ENCODE data around the gene CACNA2D1. TPM values are rescaled to one million over a fixed set of nuclear protein-coding genes. Genes with fewer than 3 reads are reported as not detected.

Gene CACNA2D1
- total RNA-seq, 1 donor from 2014 or later: 10.3 TPM

- ATAC-seq (no peak), DNase-seq (no peak)
- H3K4me3 ChIP-seq: no peak overlapping the region
- no peak overlapping the region for H3K27ac ChIP-seq
- no peaks in the 10 kb centered on the region for H3K36me3 ChIP-seq
- intact Hi-C loops (cut with DNase I): no loop called here
- no peaks in the 10 kb centered on the region for H3K4me1 ChIP-seq
- TF ChIP-seq, protein P1, sequence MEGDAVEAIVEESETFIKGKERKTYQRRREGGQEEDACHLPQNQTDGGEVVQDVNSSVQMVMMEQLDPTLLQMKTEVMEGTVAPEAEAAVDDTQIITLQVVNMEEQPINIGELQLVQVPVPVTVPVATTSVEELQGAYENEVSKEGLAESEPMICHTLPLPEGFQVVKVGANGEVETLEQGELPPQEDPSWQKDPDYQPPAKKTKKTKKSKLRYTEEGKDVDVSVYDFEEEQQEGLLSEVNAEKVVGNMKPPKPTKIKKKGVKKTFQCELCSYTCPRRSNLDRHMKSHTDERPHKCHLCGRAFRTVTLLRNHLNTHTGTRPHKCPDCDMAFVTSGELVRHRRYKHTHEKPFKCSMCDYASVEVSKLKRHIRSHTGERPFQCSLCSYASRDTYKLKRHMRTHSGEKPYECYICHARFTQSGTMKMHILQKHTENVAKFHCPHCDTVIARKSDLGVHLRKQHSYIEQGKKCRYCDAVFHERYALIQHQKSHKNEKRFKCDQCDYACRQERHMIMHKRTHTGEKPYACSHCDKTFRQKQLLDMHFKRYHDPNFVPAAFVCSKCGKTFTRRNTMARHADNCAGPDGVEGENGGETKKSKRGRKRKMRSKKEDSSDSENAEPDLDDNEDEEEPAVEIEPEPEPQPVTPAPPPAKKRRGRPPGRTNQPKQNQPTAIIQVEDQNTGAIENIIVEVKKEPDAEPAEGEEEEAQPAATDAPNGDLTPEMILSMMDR (IDR thresholded peaks at IDR 0.05): no peak
- no peaks in the 10 kb centered on the region for H3K27me3 ChIP-seq
- H3K9me3 ChIP-seq: no peaks in the 10 kb centered on the region
Observed at GRCh38 chr7:82049442-82049841, 394.1 kb downstream of the CACNA2D1 start.

DNA sequence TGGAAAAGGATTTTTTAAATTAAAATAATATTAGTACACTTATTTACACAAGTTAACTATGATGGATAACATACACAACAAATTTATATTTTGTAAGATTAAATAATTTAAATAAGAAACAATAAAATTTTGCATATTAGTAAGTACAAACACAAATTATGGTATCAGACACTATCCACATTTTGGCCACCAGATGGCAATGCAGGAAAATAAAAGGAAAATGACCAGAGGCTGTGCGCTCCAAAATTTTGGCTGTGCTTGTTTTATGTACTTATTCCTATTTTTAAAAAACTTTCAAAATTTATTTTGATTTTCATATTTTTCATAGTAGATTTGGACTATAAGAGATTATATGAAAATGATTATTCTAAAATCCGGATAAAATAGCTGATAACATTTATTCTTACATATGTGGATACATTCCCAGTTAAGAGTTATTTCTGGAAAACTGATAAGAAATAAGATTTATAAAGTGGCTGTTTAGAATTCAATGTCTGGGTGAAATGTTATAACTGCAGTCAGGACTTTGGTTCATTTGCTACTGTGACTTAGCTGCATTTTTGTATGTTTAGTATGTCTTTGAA, 399.0 kb downstream of the CACNA2D1 start:
- DNase-seq (no peak), ATAC-seq (peak; percentile 37)
- TF ChIP-seq, protein P1 (IDR thresholded peaks at IDR 0.05): peak; percentile 76
- H3K4me3 ChIP-seq: no peak overlapping the region
- no peaks in the 10 kb centered on the region for H3K36me3 ChIP-seq
- H3K27ac ChIP-seq: no peak overlapping the region
- no peaks in the 10 kb centered on the region for H3K4me1 ChIP-seq
- H3K27me3 ChIP-seq: no peaks in the 10 kb centered on the region
- H3K9me3 ChIP-seq: no peaks in the 10 kb centered on the region
- intact Hi-C loops (cut with DNase I): no loop called here

GRCh38 chr7:82039621-82040020, 404.0 kb downstream of the CACNA2D1 start:
- Histone ChIP-seq H3K27ac (no peak overlapping the region), H3K9me3 (no peaks in the 10 kb centered on the region), H3K4me1 (no peaks in the 10 kb centered on the region), H3K27me3 (no peaks in the 10 kb centered on the region), H3K36me3 (no peaks in the 10 kb centered on the region), H3K4me3 (no peak overlapping the region)
- ATAC-seq: no peak
- TF ChIP-seq, protein P1 (IDR thresholded peaks at IDR 0.05): no peak
- intact Hi-C loops (cut with DNase I): no loop called here
- no peak for DNase-seq

DNA sequence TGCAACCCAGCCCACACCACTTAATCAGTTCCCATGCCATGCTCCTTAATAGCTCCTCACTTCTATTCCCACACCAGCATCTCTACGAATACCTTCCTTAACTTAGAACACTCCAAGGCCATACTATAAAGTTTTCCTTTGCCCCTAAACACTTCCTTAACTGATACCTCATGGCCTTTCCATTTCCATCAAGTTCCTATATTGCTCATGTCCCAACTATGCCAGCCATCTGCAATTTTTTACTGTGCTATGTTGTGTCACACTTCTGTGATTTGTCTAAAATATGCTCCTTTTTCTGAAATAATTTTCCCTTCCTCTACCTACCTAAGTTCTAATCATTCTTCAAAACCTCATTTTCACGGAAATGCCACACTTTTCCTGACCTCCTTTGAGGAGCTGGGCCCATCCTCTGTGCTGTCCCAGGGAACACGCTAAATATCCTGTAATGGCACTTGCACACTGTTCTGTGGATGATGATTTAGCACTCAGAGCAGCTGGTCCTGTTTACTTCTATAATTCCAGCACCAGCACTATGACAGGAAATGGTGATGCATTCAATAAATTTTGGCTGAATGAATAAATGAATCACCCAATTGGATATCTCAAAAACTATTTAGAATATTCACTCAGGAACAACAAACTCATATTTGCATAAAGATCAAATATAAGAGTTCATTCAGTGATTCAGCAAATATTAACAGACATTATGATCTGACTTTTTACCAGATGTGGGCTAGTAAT, 407.3 kb downstream of the CACNA2D1 start:
- ATAC-seq (peak; percentile 44), DNase-seq (no peak)
- TF ChIP-seq, protein P1 (IDR thresholded peaks at IDR 0.05): no peak
- Histone ChIP-seq H3K9me3 (no peaks in the 10 kb centered on the region), H3K4me3 (no peak overlapping the region), H3K4me1 (no peaks in the 10 kb centered on the region), H3K36me3 (no peaks in the 10 kb centered on the region), H3K27me3 (no peaks in the 10 kb centered on the region), H3K27ac (no peak overlapping the region)
- intact Hi-C loops (cut with DNase I): no loop called here

DNA sequence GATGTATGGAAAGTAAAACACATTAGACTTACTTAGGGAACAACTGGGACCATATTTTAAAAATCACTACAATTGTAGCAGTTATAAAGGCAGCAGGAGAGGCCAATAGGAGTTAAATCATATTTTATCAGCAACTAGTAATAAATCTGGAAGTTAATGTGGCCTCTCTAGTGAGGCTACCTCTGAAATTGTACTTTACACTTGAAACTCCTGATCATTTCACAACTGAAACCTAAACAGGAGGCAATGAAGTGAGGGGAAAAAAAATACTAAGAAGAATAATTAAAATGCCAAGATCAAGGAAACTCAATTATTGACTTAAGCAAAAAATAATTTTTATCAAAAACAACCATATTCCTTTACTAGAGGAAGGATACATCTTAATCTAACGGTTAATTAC, 408.1 kb downstream of the CACNA2D1 start:
- no peak for ATAC-seq
- TF ChIP-seq, protein P1 (IDR thresholded peaks at IDR 0.05): no peak
- H3K4me1 ChIP-seq: no peaks in the 10 kb centered on the region
- no peak overlapping the region for H3K4me3 ChIP-seq
- intact Hi-C loops (cut with DNase I): no loop called here
- no peaks in the 10 kb centered on the region for H3K36me3 ChIP-seq
- no peak overlapping the region for H3K27ac ChIP-seq
- DNase-seq: no peak
- H3K27me3 ChIP-seq: no peaks in the 10 kb centered on the region
- H3K9me3 ChIP-seq: no peaks in the 10 kb centered on the region

Measured in upper lobe of right lung (tissue), 1 donor.